ENCODE results near the gene SMYD3. TPM values are rescaled to one million over a fixed set of nuclear protein-coding genes. Genes with fewer than 3 reads are reported as not detected.

Gene SMYD3
- total RNA-seq, 1 donor from 2014 or later = 80.8 TPM

GRCh38 chr1:246246430-246246829 lies 260.6 kb downstream of the SMYD3 start:
- FAIRE-seq (no peak), DNase-seq (ENCODE audit: low read depth) (no peak)
- Histone ChIP-seq H3K4me2 (ENCODE audit: low read length) (no peak overlapping the region), H3K27ac (ENCODE audit: low read depth, low read length) (no peak overlapping the region), H3K36me3 (ENCODE audit: insufficient read depth, low read length) (no peaks in the 10 kb centered on the region), H3K9me3 (ENCODE audit: insufficient read depth, low read depth, low read length) (no peaks in the 10 kb centered on the region), H4K20me1 (ENCODE audit: insufficient read depth, low read length) (no peaks in the 10 kb centered on the region), H3K4me3 (ENCODE audit: insufficient read depth, low read depth, low read length) (no peak overlapping the region), H3K9ac (ENCODE audit: low read length) (no peak overlapping the region), H3K4me1 (ENCODE audit: insufficient read depth, low read length) (no peaks in the 10 kb centered on the region), H2AFZ (ENCODE audit: low read depth, low read length) (no peak overlapping the region), H3K79me2 (ENCODE audit: insufficient read depth, low read length) (no peaks in the 10 kb centered on the region), H3K27me3 (ENCODE audit: insufficient read depth, low read length) (no peaks in the 10 kb centered on the region)
- Mint-ChIP-seq H3K27ac (ENCODE audit: unreplicated experiment) (no peak overlapping the region), H3K4me1 (ENCODE audit: low read depth, unreplicated experiment) (no peaks in the 10 kb centered on the region), H3K9me3 (ENCODE audit: unreplicated experiment) (peaks cover 2% of the 10 kb centered on the region), H3K27me3 (ENCODE audit: low read depth, unreplicated experiment) (no peaks in the 10 kb centered on the region), H3K36me3 (ENCODE audit: low read depth, unreplicated experiment) (no peaks in the 10 kb centered on the region), H3K4me3 (ENCODE audit: unreplicated experiment) (no peak overlapping the region)
- no peak for TF ChIP-seq CTCF (IDR thresholded peaks at IDR 0.05; ENCODE audit: insufficient read depth, low read depth, low read length)
- TF ChIP-seq EZH2 (IDR thresholded peaks at IDR 0.05; ENCODE audit: insufficient read depth, low read length) = no peak

- no peak overlapping the region for H2AFZ ChIP-seq (ENCODE audit: low read depth, low read length)
- DNase-seq (ENCODE audit: low read depth) (no peak), FAIRE-seq (no peak)
- H3K4me2 ChIP-seq (ENCODE audit: low read length) = no peak overlapping the region
- no peak for TF ChIP-seq CTCF (IDR thresholded peaks at IDR 0.05; ENCODE audit: insufficient read depth, low read depth, low read length)
- no peak for TF ChIP-seq EZH2 (IDR thresholded peaks at IDR 0.05; ENCODE audit: insufficient read depth, low read length)
- Mint-ChIP-seq H3K36me3 (ENCODE audit: low read depth, unreplicated experiment) (peaks cover 5% of the 10 kb centered on the region), H3K4me1 (ENCODE audit: low read depth, unreplicated experiment) (no peaks in the 10 kb centered on the region), H3K4me3 (ENCODE audit: unreplicated experiment) (no peak overlapping the region), H3K27ac (ENCODE audit: unreplicated experiment) (no peak overlapping the region), H3K9me3 (ENCODE audit: unreplicated experiment) (peaks cover 2% of the 10 kb centered on the region), H3K27me3 (ENCODE audit: low read depth, unreplicated experiment) (no peaks in the 10 kb centered on the region)
- no peak overlapping the region for H3K9ac ChIP-seq (ENCODE audit: low read length)
- H3K4me1 ChIP-seq (ENCODE audit: insufficient read depth, low read length) = no peaks in the 10 kb centered on the region
- no peak overlapping the region for H3K27ac ChIP-seq (ENCODE audit: low read depth, low read length)
- H3K79me2 ChIP-seq (ENCODE audit: insufficient read depth, low read length) = no peaks in the 10 kb centered on the region
- H3K9me3 ChIP-seq (ENCODE audit: insufficient read depth, low read depth, low read length) = no peaks in the 10 kb centered on the region
- no peak overlapping the region for H3K4me3 ChIP-seq (ENCODE audit: insufficient read depth, low read depth, low read length)
- H4K20me1 ChIP-seq (ENCODE audit: insufficient read depth, low read length) = no peaks in the 10 kb centered on the region
- no peaks in the 10 kb centered on the region for H3K27me3 ChIP-seq (ENCODE audit: insufficient read depth, low read length)
- H3K36me3 ChIP-seq (ENCODE audit: insufficient read depth, low read length) = no peaks in the 10 kb centered on the region
Observed at GRCh38 chr1:246245541-246245940, 261.5 kb downstream of the SMYD3 start.

- H3K36me3 ChIP-seq (ENCODE audit: insufficient read depth, low read length) = no peaks in the 10 kb centered on the region
- no peak for TF ChIP-seq CTCF (IDR thresholded peaks at IDR 0.05; ENCODE audit: insufficient read depth, low read depth, low read length)
- TF ChIP-seq EZH2 (IDR thresholded peaks at IDR 0.05; ENCODE audit: insufficient read depth, low read length) = no peak
Observed at GRCh38 chr1:246232126-246232525, 275.0 kb downstream of the SMYD3 start.

More at GRCh38 chr1:246232126-246232525, 275.0 kb downstream of the SMYD3 start:
- Histone ChIP-seq H3K4me1 (ENCODE audit: insufficient read depth, low read length) (no peaks in the 10 kb centered on the region), H3K79me2 (ENCODE audit: insufficient read depth, low read length) (no peaks in the 10 kb centered on the region), H3K4me3 (ENCODE audit: insufficient read depth, low read depth, low read length) (no peak overlapping the region), H3K27me3 (ENCODE audit: insufficient read depth, low read length) (no peaks in the 10 kb centered on the region), H2AFZ (ENCODE audit: low read depth, low read length) (no peak overlapping the region), H3K4me2 (ENCODE audit: low read length) (no peak overlapping the region), H3K9ac (ENCODE audit: low read length) (no peak overlapping the region), H4K20me1 (ENCODE audit: insufficient read depth, low read length) (no peaks in the 10 kb centered on the region), H3K27ac (ENCODE audit: low read depth, low read length) (no peak overlapping the region), H3K9me3 (ENCODE audit: insufficient read depth, low read depth, low read length) (peaks cover 2% of the 10 kb centered on the region)
- Mint-ChIP-seq H3K4me1 (ENCODE audit: low read depth, unreplicated experiment) (no peaks in the 10 kb centered on the region), H3K4me3 (ENCODE audit: unreplicated experiment) (no peak overlapping the region), H3K36me3 (ENCODE audit: low read depth, unreplicated experiment) (peaks cover 3% of the 10 kb centered on the region), H3K27ac (ENCODE audit: unreplicated experiment) (no peak overlapping the region), H3K9me3 (ENCODE audit: unreplicated experiment) (no peaks in the 10 kb centered on the region), H3K27me3 (ENCODE audit: low read depth, unreplicated experiment) (no peaks in the 10 kb centered on the region)
- DNase-seq (ENCODE audit: low read depth) (no peak), FAIRE-seq (no peak)

All from astrocyte (in vitro differentiated cells and primary cell).